ENCODE data around the gene CYBC1. TPM values are rescaled to one million over a fixed set of nuclear protein-coding genes. Genes with fewer than 3 reads are reported as not detected.

The CYBC1 gene
- total RNA-seq, 1 experiment from 2014 or later: 174 TPM

GRCh38 chr17:82494236-82495055 is 43.9 kb upstream of the CYBC1 start:
- Histone ChIP-seq H3K4me3 (ENCODE audit: low read depth in 2 of 2, low read length in 2 of 2) (peak overlapping the region; percentile 30 to 60), H3K27ac (ENCODE audit: low read length) (peak overlapping the region; percentile 82), H3K36me3 (ENCODE audit: control insufficient read depth, insufficient read depth, low read length) (no peaks in the 10 kb centered on the region), H3K4me1 (ENCODE audit: control insufficient read depth, insufficient read depth, low read length) (peaks cover 32% of the 10 kb centered on the region), H3K9me3 (ENCODE audit: control insufficient read depth, insufficient read depth, low read depth, low read length) (no peaks in the 10 kb centered on the region), H3K27me3 (ENCODE audit: control insufficient read depth, insufficient read depth, low read length) (no peaks in the 10 kb centered on the region)
- ChIA-PET CTCF (interaction anchor here (0.6 to 1.5 kb wide), 6 partner anchors 12 to 60 kb away, joined by 3 to 10 read pairs (median 4); no protein-coding TSS in a partner anchor), POLR2A (interaction anchor here (0.6 to 0.7 kb wide), 2 partner anchors 25 to 303 kb away, joined by 4 to 5 read pairs; no protein-coding TSS in a partner anchor)
- TSS peak; percentile 100 for BruUV-seq (replicated peaks)
- in situ Hi-C loops (cut with HindIII; ENCODE audit: low pct_unique_long_range_greater_than_20kb, low sequenced_read_pairs): no loop called here
- TF ChIP-seq TCF7L2 (IDR thresholded peaks at IDR 0.05; ENCODE audit: low read depth, low read length) (peak; percentile 56; the same call in 1 of the 2 replicates), POLR2AphosphoS5 (IDR thresholded peaks at IDR 0.05; ENCODE audit: low read depth, low read length) (peak; percentile 77), CTCF (IDR thresholded peaks at IDR 0.05) (peak; percentile 98), SIN3A (IDR thresholded peaks at IDR 0.05; ENCODE audit: borderline replicate concordance, insufficient read depth, low read depth, low read length) (0 out of 2 replicates have a peak, but pooled peaks have one; percentile 69)
- TF ChIP-seq, protein P1, sequence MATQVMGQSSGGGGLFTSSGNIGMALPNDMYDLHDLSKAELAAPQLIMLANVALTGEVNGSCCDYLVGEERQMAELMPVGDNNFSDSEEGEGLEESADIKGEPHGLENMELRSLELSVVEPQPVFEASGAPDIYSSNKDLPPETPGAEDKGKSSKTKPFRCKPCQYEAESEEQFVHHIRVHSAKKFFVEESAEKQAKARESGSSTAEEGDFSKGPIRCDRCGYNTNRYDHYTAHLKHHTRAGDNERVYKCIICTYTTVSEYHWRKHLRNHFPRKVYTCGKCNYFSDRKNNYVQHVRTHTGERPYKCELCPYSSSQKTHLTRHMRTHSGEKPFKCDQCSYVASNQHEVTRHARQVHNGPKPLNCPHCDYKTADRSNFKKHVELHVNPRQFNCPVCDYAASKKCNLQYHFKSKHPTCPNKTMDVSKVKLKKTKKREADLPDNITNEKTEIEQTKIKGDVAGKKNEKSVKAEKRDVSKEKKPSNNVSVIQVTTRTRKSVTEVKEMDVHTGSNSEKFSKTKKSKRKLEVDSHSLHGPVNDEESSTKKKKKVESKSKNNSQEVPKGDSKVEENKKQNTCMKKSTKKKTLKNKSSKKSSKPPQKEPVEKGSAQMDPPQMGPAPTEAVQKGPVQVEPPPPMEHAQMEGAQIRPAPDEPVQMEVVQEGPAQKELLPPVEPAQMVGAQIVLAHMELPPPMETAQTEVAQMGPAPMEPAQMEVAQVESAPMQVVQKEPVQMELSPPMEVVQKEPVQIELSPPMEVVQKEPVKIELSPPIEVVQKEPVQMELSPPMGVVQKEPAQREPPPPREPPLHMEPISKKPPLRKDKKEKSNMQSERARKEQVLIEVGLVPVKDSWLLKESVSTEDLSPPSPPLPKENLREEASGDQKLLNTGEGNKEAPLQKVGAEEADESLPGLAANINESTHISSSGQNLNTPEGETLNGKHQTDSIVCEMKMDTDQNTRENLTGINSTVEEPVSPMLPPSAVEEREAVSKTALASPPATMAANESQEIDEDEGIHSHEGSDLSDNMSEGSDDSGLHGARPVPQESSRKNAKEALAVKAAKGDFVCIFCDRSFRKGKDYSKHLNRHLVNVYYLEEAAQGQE (IDR thresholded peaks at IDR 0.05; ENCODE audit: insufficient read depth in 1 of 2, low read depth in 2 of 2, low read length in 1 of 2): no peak; a peak in 1 of 4 replicates
- peak; percentile 91 for ATAC-seq
- DNase-seq (ENCODE audit: low read depth, low spot score): peak; percentile 97
- intact Hi-C loops (cut with micrococcal nuclease; ENCODE audit: unreplicated experiment): no loop called here

DNA sequence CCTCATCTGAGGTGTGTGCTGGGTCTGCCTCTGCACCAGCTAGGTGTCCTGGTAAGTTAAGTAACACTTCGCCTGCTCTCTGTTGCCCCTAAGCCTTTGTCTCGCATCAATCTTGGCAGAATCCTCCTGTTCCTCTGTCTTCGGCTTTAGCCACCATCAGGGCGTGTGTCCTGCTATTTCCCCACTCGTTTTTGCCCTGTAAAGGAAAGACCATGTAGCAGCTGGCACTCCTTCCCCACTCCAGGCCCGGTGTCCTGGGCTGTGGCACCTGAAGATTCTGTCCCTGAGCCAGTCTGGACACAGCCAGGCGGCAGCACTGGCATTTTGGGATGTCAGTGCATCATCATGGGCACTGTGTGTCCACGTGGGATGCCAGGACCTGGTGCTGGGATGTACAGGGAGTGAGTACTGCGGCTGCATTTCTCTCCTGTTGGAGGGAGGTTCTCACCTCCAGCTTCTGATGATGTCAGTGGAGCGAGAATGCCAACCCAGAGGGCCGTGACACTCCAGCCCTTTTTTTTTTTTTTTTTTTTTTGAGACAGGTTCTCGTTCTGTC is 42.8 kb upstream of the CYBC1 start:
- CTCF ChIA-PET: interaction anchor here (0.6 to 1.5 kb wide), 3 partner anchors 14 to 134 kb away, joined by 4 to 10 read pairs (median 4); no protein-coding TSS in a partner anchor
- no peaks in the 10 kb centered on the region for H3K27me3 ChIP-seq (ENCODE audit: control insufficient read depth, insufficient read depth, low read length)
- H3K36me3 ChIP-seq (ENCODE audit: control insufficient read depth, insufficient read depth, low read length): no peaks in the 10 kb centered on the region
- intact Hi-C loops (cut with micrococcal nuclease; ENCODE audit: unreplicated experiment): no loop called here
- in situ Hi-C loops (cut with HindIII; ENCODE audit: low pct_unique_long_range_greater_than_20kb, low sequenced_read_pairs): no loop called here
- H3K4me3 ChIP-seq (ENCODE audit: low read depth in 2 of 2, low read length in 2 of 2): no peak overlapping the region
- DNase-seq (ENCODE audit: low read depth, low spot score) (no peak), ATAC-seq (no peak)
- POLR2A ChIA-PET: interaction anchor here (0.6 kb wide), 2 partner anchors 21 to 26 kb away, joined by 3 to 4 read pairs; partner anchors contain the start of gene FOXK2
- no peaks in the 10 kb centered on the region for H3K9me3 ChIP-seq (ENCODE audit: control insufficient read depth, insufficient read depth, low read depth, low read length)
- peaks cover 32% of the 10 kb centered on the region for H3K4me1 ChIP-seq (ENCODE audit: control insufficient read depth, insufficient read depth, low read length)
- TF ChIP-seq POLR2AphosphoS5 (IDR thresholded peaks at IDR 0.05; ENCODE audit: low read depth, low read length) (no peak), CTCF (IDR thresholded peaks at IDR 0.05) (no peak)
- peak overlapping the region; percentile 82; the same call in 1 of the 2 replicates for H3K27ac ChIP-seq (ENCODE audit: low read length)
- no TSS peak for BruUV-seq (replicated peaks)

Measured in Panc1 (cell line).